Kidney epithelial cell (primary cell): Measurements from ENCODE around the gene CARMIL1. TPM values are rescaled to one million over a fixed set of nuclear protein-coding genes. Genes with fewer than 3 reads are reported as not detected.

Experiments
- DNase-seq: peaks from one replicate; pipeline ENCODE4 v3.0.0-alpha.2; 2010; ENCODE audit warnings: low read depth
- H3K27me3 ChIP-seq: 2 replicates; pipeline ENCODE4 v1.6.0; 2011; ENCODE audit warnings: low read length; ENCODE audit not compliant: control insufficient read depth, insufficient read depth
- H3K36me3 ChIP-seq: 2 replicates; pipeline ENCODE4 v1.5.1; 2011; ENCODE audit warnings: low read length; ENCODE audit not compliant: control insufficient read depth, insufficient read depth
- H3K4me3 ChIP-seq: 2 replicates; pipeline ENCODE4 v1.5.1; 2011; ENCODE audit warnings: low read depth, mild to moderate bottlenecking, control low read depth, low read length
- total RNA-seq: library from RNA; depleted of rRNA; stranded (reverse); fragments of >200 nt; gene quantifications from 2 replicates; pipeline ENCODE4 v1.2.3, GENCODE V29; 2015
- TF ChIP-seq, protein P1 (sequence below): IDR thresholded peaks from 2 replicates; pipeline ENCODE4 v1.5.1; 2011; ENCODE audit warnings: mild to moderate bottlenecking, moderate library complexity, low read length, control low read depth, inconsistent platforms; ENCODE audit not compliant: insufficient read depth, poor library complexity, severe bottlenecking

Gene CARMIL1
- total RNA-seq, 1 donor from 2014 or later: 14.7 TPM

- TF ChIP-seq, protein P1, sequence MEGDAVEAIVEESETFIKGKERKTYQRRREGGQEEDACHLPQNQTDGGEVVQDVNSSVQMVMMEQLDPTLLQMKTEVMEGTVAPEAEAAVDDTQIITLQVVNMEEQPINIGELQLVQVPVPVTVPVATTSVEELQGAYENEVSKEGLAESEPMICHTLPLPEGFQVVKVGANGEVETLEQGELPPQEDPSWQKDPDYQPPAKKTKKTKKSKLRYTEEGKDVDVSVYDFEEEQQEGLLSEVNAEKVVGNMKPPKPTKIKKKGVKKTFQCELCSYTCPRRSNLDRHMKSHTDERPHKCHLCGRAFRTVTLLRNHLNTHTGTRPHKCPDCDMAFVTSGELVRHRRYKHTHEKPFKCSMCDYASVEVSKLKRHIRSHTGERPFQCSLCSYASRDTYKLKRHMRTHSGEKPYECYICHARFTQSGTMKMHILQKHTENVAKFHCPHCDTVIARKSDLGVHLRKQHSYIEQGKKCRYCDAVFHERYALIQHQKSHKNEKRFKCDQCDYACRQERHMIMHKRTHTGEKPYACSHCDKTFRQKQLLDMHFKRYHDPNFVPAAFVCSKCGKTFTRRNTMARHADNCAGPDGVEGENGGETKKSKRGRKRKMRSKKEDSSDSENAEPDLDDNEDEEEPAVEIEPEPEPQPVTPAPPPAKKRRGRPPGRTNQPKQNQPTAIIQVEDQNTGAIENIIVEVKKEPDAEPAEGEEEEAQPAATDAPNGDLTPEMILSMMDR: no peak
- no peak for DNase-seq
- Histone ChIP-seq H3K36me3 (no peaks in the 10 kb centered on the region), H3K27me3 (no peaks in the 10 kb centered on the region), H3K4me3 (no peak overlapping the region)
Observed at GRCh38 chr6:25414755-25415154, 135.6 kb downstream of the CARMIL1 start.

DNA sequence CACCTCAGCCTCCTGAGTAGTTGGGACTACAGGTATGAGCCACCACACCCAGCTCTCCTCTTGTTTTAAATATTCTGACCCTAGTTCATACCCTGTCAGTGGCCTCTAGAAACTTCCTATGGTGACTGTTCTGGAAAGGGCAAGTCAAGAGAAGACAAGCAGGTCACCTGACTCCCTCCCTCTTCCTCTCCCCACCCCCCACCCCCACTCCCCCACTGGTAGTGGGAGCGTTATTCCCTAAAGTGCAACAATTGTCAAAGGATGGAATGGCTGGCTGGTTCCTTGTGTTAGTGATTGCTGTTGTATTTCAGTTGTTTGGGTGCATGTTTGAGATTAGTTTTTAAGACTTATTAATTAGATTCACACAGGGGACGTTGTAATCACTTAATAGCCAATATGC, 136.1 kb downstream of the CARMIL1 start:
- no peaks in the 10 kb centered on the region for H3K36me3 ChIP-seq
- TF ChIP-seq, protein P1: no peak
- no peak overlapping the region for H3K4me3 ChIP-seq
- no peak for DNase-seq
- no peaks in the 10 kb centered on the region for H3K27me3 ChIP-seq

DNA sequence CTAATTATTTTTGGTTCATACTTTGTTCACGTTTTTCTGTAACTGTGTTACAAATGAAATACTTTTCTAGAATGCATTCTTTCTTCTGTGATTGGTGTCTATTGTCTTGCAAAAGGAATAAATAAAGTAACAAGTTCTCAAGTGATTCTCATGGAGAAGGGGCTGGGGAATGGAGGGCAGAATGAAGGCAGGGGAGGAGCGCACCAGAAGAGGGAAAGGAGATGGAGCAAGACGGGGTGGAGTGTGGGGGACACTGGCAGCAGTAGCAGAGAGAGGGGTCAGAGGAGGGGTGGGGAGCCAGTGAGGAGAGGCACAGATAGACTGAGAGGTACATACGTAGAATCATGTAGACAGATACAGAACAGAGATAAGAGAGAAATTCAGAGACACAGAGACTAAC, 136.5 kb downstream of the CARMIL1 start:
- no peak overlapping the region for H3K4me3 ChIP-seq
- TF ChIP-seq, protein P1: no peak
- no peak for DNase-seq
- no peaks in the 10 kb centered on the region for H3K27me3 ChIP-seq
- H3K36me3 ChIP-seq: no peaks in the 10 kb centered on the region

DNA sequence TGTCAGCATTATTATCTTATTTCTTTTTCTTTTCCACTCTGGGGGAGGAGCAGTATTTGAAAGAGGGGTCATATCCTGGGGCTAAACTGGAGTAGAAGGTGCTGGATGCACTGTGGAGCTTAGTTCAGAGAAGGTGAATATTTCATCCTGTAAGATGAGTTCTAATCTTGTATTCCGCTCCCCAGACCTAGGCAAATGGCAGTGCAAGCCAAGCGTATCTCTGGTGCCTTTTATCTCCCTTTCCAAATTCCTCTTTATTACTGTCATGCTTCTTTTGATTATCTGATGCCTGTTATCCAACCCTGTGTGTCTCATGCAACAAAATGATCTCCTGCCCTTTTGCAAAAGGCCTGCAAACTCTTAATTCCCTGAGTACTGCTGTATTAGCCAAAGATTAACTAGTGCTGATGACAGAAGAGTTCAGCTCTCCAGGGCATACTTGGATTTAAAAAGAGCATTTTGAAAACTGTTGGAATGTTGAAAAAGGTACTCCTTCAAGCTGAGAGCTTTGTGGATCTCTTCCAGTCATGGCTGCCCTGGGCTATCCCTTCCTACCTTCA, 138.0 kb downstream of the CARMIL1 start:
- TF ChIP-seq, protein P1: no peak

DNA sequence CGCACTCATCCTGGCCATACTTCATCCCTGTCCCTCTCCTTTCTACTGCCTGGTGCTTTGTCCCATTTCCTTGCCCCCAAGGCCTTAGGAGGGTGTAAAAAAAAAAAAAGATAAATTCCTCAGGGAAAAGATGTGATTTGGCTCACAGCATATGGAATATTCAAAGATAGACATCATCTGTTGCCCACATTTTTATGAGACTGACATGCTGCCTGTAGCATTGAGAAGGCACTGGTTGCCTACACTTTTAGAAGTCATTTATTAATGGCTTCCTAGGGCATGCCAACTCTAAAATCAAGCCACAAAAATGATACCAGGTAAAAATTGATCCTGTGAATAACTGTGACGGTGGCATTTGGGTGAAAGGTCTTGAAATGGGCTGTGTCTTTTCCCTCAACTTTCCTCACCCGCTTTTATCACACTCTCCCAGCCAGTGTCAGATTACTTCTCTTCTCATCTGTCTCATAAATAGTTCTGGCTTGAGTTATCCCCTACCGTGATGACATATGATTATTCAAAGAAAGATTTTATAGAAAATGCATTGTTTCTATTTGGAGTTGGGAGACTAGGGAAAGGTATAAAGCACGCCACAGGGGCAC, 139.4 kb downstream of the CARMIL1 start:
- DNase-seq: no peak
- Histone ChIP-seq H3K27me3 (no peaks in the 10 kb centered on the region), H3K4me3 (no peak overlapping the region), H3K36me3 (no peaks in the 10 kb centered on the region)
- TF ChIP-seq, protein P1: no peak

More for the DNA sequence above, 138.0 kb downstream of the CARMIL1 start:
- Histone ChIP-seq H3K36me3 (no peaks in the 10 kb centered on the region), H3K27me3 (no peaks in the 10 kb centered on the region), H3K4me3 (no peak overlapping the region)
- peak; percentile 9 for DNase-seq

DNA sequence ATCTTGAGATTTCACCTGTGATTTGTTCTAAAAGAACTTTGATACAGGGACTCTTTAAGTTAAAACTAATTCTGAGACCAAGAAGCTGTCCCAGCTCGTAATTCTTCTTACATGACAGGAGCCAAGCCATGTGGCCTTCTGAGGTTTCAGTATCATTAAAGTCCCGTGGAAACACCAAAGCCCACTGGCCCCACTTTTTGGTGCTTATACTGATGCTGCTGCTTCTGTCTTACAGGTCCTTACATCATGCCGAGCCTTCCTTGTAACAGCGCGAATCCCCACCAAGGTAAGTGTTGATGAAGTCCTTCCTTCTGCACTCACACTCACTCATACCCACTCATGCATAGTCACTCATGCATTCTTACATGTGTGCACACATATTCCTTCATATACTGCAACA, 140.7 kb downstream of the CARMIL1 start:
- TF ChIP-seq, protein P1: no peak
- no peaks in the 10 kb centered on the region for H3K36me3 ChIP-seq
- no peaks in the 10 kb centered on the region for H3K27me3 ChIP-seq
- H3K4me3 ChIP-seq: no peak overlapping the region
- DNase-seq: no peak
